Measurements from ENCODE around the gene SMAD2. TPM values are rescaled to one million over a fixed set of nuclear protein-coding genes. Genes with fewer than 3 reads are reported as not detected.

The SMAD2 gene
- total and polyA plus RNA-seq, 2 experiments from 2014 or later: 30.9 to 90.7 TPM

DNA sequence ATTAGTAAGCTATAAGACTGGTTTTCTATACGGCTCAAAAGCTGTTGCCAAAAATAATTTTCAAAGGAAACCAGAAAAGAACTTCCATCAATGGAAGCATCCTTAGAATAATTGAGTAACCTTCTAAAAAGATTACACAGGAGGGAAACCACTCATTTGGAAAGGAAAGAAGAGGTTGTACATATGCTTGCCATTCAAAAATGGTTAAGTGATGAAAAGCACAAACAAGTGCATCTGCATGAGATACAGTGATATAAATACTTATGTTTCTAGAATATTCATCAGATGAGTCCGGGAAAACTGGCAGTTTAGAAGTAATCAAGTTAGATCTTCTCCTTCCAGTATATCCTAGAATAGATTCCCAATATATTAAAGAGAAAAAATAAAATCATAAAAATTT, 20.1 kb upstream of the SMAD2 start:
- Histone ChIP-seq H3K4me2 (no peak overlapping the region), H3K27ac (ENCODE audit: low read depth) (no peak overlapping the region), H3K4me1 (ENCODE audit: insufficient read depth) (no peaks in the 10 kb centered on the region), H3K27me3 (ENCODE audit: insufficient read depth) (no peaks in the 10 kb centered on the region), H3K79me2 (replicated peaks; ENCODE audit: insufficient read depth) (no peaks in the 10 kb centered on the region), H2AFZ (no peak overlapping the region), H3K36me3 (ENCODE audit: insufficient read depth) (no peaks in the 10 kb centered on the region), H3K9me2 (ENCODE audit: insufficient read depth) (0 out of 2 replicates have a peak, but pooled peaks cover 8% of the 10 kb centered on the region), H3F3A (replicated peaks; ENCODE audit: low read depth) (no peaks in the 10 kb centered on the region), H4K20me1 (replicated peaks; ENCODE audit: insufficient read depth) (no peaks in the 10 kb centered on the region), H3K4me3 (no peak overlapping the region)
- H3K9me3 Mint-ChIP-seq: no peaks in the 10 kb centered on the region
- peaks cover 5% of the 10 kb centered on the region for H3K4me1 Mint-ChIP-seq
- no peaks in the 10 kb centered on the region for H3K36me3 Mint-ChIP-seq (ENCODE audit: low read depth)
- no peaks in the 10 kb centered on the region for H3K27me3 Mint-ChIP-seq (ENCODE audit: insufficient read depth, low read depth, poor library complexity)
- no peak for ATAC-seq
- no peak overlapping the region for H3K27ac Mint-ChIP-seq
- no peak for DNase-seq (ENCODE audit: low spot score)
- no peak overlapping the region for H3K4me3 Mint-ChIP-seq
- TF ChIP-seq EZH2phosphoT487 (IDR thresholded peaks at IDR 0.05; ENCODE audit: unreplicated experiment): no peak
- no peak for TF ChIP-seq CTCF (conservative IDR thresholded peaks at IDR 0.05; ENCODE audit: low read depth in 2 of 2)
- TF ChIP-seq, protein P1, sequence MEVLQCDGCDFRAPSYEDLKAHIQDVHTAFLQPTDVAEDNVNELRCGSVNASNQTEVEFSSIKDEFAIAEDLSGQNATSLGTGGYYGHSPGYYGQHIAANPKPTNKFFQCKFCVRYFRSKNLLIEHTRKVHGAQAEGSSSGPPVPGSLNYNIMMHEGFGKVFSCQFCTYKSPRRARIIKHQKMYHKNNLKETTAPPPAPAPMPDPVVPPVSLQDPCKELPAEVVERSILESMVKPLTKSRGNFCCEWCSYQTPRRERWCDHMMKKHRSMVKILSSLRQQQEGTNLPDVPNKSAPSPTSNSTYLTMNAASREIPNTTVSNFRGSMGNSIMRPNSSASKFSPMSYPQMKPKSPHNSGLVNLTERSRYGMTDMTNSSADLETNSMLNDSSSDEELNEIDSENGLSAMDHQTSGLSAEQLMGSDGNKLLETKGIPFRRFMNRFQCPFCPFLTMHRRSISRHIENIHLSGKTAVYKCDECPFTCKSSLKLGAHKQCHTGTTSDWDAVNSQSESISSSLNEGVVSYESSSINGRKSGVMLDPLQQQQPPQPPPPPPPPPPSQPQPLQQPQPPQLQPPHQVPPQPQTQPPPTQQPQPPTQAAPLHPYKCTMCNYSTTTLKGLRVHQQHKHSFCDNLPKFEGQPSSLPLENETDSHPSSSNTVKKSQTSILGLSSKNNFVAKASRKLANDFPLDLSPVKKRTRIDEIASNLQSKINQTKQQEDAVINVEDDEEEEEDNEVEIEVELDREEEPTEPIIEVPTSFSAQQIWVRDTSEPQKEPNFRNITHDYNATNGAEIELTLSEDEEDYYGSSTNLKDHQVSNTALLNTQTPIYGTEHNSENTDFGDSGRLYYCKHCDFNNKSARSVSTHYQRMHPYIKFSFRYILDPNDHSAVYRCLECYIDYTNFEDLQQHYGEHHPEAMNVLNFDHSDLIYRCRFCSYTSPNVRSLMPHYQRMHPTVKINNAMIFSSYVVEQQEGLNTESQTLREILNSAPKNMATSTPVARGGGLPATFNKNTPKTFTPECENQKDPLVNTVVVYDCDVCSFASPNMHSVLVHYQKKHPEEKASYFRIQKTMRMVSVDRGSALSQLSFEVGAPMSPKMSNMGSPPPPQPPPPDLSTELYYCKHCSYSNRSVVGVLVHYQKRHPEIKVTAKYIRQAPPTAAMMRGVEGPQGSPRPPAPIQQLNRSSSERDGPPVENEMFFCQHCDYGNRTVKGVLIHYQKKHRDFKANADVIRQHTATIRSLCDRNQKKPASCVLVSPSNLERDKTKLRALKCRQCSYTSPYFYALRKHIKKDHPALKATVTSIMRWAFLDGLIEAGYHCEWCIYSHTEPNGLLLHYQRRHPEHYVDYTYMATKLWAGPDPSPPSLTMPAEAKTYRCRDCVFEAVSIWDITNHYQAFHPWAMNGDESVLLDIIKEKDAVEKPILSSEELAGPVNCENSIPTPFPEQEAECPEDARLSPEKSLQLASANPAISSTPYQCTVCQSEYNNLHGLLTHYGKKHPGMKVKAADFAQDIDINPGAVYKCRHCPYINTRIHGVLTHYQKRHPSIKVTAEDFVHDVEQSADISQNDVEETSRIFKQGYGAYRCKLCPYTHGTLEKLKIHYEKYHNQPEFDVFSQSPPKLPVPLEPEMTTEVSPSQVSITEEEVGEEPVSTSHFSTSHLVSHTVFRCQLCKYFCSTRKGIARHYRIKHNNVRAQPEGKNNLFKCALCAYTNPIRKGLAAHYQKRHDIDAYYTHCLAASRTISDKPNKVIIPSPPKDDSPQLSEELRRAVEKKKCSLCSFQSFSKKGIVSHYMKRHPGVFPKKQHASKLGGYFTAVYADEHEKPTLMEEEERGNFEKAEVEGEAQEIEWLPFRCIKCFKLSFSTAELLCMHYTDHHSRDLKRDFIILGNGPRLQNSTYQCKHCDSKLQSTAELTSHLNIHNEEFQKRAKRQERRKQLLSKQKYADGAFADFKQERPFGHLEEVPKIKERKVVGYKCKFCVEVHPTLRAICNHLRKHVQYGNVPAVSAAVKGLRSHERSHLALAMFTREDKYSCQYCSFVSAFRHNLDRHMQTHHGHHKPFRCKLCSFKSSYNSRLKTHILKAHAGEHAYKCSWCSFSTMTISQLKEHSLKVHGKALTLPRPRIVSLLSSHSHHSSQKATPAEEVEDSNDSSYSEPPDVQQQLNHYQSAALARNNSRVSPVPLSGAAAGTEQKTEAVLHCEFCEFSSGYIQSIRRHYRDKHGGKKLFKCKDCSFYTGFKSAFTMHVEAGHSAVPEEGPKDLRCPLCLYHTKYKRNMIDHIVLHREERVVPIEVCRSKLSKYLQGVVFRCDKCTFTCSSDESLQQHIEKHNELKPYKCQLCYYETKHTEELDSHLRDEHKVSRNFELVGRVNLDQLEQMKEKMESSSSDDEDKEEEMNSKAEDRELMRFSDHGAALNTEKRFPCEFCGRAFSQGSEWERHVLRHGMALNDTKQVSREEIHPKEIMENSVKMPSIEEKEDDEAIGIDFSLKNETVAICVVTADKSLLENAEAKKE (CRISPR knock-in tag; IDR thresholded peaks at IDR 0.05): no peak
- TF ChIP-seq ETS1 (IDR thresholded peaks at IDR 0.05): no peak
- TF ChIP-seq CREB1 (CRISPR knock-in tag; IDR thresholded peaks at IDR 0.05; ENCODE audit: low read depth): no peak
- no peak for TF ChIP-seq NANOG (IDR thresholded peaks at IDR 0.05; ENCODE audit: borderline replicate concordance)

Data from GM23338 (cell line).